ENCODE results near the gene LEPROT. TPM values are rescaled to one million over a fixed set of nuclear protein-coding genes. Genes with fewer than 3 reads are reported as not detected.

LEPROT gene
- total RNA-seq, 6 experiments from 2014 or later: 26.6 to 50.2 (median 37.5) TPM

DNA sequence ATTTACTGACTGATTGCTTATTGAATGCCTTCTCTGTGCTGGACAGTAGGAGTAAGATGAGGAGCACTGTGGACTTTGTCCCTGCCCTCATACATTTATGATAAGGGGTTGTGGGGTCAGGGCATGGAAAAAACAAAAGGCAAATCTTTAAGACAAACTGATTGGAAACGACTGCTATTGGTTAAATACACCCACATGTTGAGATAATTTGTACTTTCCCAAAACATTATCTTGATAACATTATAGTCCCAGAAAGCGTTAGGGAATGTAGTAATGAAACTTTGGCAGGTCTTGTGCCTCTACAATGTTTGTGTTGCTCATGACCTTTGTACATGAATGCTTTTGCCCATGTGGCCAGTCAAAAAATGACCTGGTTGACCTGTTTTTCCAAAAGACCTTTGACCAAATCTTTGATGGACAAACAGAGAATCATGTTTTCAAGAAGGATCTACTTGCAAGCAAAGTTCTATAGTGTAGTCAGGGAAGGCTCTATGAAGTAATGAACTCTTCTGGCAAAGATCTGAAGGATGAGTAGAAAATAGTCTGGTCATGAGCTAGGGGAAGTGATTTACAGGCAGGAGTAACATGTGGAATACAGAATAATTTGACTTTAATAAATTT is 50.9 kb downstream of the LEPROT start:
- WGBS (ENCODE audit: insufficient coverage, low coverage, low lambda C conversion rate, missing lambda C conversion rate): 15% methylated on average over 2 of the region's 2 CpGs
- TF ChIP-seq, protein P1, sequence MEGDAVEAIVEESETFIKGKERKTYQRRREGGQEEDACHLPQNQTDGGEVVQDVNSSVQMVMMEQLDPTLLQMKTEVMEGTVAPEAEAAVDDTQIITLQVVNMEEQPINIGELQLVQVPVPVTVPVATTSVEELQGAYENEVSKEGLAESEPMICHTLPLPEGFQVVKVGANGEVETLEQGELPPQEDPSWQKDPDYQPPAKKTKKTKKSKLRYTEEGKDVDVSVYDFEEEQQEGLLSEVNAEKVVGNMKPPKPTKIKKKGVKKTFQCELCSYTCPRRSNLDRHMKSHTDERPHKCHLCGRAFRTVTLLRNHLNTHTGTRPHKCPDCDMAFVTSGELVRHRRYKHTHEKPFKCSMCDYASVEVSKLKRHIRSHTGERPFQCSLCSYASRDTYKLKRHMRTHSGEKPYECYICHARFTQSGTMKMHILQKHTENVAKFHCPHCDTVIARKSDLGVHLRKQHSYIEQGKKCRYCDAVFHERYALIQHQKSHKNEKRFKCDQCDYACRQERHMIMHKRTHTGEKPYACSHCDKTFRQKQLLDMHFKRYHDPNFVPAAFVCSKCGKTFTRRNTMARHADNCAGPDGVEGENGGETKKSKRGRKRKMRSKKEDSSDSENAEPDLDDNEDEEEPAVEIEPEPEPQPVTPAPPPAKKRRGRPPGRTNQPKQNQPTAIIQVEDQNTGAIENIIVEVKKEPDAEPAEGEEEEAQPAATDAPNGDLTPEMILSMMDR (IDR thresholded peaks at IDR 0.05): no peak
- TF ChIP-seq POLR2A (IDR thresholded peaks at IDR 0.05): no peak
- Histone ChIP-seq H3K27ac (peak overlapping the region; percentile 72 to 93 (median 90)), H3K9me3 (no peaks in the 10 kb centered on the region), H3K36me3 (no peaks in the 10 kb centered on the region), H3K27me3 (no peaks in the 10 kb centered on the region), H3K4me3 (peak overlapping the region in 1 of 3 donors; percentile 5), H3K4me1 (peaks cover 0 to 57% (median 23%) of the 10 kb centered on the region in 4 donors)
- intact Hi-C loops (cut with DNase I): no loop called here
- DNase-seq (peak in 1 of 3 donors; percentile 65), ATAC-seq (peak; percentile 68 to 91 (median 76))

DNA sequence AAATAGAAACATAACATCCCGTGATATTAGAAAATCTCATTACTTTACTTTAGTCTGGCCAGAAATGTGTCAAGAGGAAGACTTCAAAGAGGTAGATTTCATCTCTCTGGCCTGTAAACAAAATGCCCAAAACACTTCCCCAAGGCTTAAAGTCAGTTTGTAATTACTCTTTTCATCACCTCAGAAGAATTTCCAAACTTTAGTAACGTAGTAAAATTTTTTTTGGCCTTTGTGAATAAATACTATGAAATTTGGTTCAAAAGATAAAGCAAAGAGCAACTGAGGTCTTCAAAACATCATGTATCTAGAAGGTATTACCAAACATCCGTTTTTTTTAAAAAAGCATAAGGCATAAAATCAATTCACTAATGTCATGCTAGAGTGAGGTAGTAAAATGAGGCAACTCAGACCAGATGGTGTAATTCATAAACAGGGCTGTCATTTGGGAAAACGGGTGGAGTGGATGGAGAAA is 51.4 kb downstream of the LEPROT start:
- Histone ChIP-seq H3K4me3 (peak overlapping the region in 1 of 3 donors; percentile 5), H3K27me3 (no peaks in the 10 kb centered on the region), H3K36me3 (no peaks in the 10 kb centered on the region), H3K27ac (peak overlapping the region; percentile 72 to 93 (median 90)), H3K9me3 (no peaks in the 10 kb centered on the region), H3K4me1 (peaks cover 0 to 63% (median 25%) of the 10 kb centered on the region in 4 donors)
- ATAC-seq: peak; percentile 6 to 33 (median 30)
- DNase-seq: no peak
- intact Hi-C loops (cut with DNase I): no loop called here
- WGBS (ENCODE audit: insufficient coverage, low coverage, low lambda C conversion rate, missing lambda C conversion rate): 24% methylated on average over 4 of the region's 4 CpGs
- TF ChIP-seq POLR2A (IDR thresholded peaks at IDR 0.05): no peak
- TF ChIP-seq, protein P1 (IDR thresholded peaks at IDR 0.05): no peak

DNA sequence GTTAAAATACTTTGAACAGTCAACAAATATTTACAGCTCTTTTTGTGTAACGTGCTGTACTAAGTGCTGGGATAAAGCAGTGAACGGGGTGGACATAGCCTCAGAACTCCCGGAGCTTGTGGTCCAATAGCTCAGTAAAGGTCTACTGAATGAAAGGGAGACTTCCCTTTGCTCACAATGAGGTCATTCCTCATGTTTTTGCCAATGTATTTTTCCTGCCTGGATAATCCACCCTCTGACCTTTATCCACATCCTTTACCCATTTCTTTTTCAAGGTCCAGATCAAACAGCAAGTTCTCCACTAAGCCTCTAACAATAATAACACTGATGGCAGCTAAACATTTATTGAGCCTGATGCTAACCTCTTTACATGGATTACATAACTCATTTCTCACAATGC is 55.9 kb downstream of the LEPROT start:
- Histone ChIP-seq H3K27ac (peak overlapping the region; percentile 35 to 87 (median 84)), H3K27me3 (no peaks in the 10 kb centered on the region), H3K36me3 (no peaks in the 10 kb centered on the region), H3K9me3 (no peaks in the 10 kb centered on the region), H3K4me3 (no peak overlapping the region), H3K4me1 (peaks cover 0 to 47% (median 17%) of the 10 kb centered on the region in 4 donors)
- DNase-seq (no peak), ATAC-seq (peak; percentile 67 to 86 (median 71))
- TF ChIP-seq, protein P1 (IDR thresholded peaks at IDR 0.05): no peak
- TF ChIP-seq POLR2A (IDR thresholded peaks at IDR 0.05): peak; percentile 66
- intact Hi-C loops (cut with DNase I): no loop called here
- WGBS (ENCODE audit: insufficient coverage, low coverage, low lambda C conversion rate, missing lambda C conversion rate): 34% methylated on average over 3 of the region's 3 CpGs

DNA sequence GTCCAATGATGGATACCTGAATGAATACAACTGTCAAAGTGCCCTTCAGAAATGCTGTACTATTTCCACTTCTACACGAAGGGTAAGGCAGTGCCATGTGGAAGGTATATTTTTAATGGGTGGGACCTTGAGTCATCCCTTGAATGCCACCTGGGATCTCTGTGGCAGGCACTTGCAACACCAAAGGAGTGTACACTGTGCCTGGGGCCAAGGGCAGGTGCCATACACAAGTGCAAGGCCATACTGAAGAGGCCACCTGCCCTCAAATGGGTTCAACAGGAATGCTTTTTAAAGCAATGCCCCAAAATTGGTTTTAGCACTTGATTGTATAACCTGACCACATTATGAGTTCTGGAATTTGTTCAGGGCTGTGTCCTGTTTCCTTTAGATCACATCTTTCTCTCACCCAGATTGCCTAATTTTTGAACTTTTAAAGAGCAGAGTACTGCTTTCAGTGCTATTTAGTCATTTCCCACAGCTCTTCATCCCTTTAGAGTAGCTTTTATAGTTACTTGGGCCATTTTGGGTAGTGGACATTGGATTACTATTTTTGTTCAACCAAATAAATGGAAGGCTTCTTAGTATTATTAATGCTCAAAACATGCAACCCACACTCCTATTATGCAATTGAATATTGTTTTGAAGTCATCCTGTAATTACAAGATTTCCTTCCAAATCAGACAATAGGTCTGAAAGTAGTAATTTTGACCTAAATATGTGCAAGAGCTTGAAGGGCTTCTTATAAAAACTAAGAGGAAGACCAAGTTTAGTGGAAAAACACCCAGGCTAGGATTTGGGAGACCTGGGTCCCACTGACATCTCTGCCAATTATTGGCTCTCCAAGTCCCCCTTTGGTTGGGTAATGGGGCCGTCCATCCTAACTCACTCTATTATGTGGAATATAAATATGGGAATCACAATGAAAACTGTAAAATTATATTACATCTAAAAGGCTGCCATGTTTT is 57.2 kb downstream of the LEPROT start:
- H3K4me3 ChIP-seq: no peak overlapping the region
- H3K9me3 ChIP-seq: no peaks in the 10 kb centered on the region
- no peak for DNase-seq
- ATAC-seq: peak in 3 of 4 donors; percentile 9 to 46 (median 32)
- no peaks in the 10 kb centered on the region for H3K27me3 ChIP-seq
- intact Hi-C loops (cut with DNase I): no loop called here
- peaks cover 0 to 39% (median 15%) of the 10 kb centered on the region in 4 donors for H3K4me1 ChIP-seq
- TF ChIP-seq, protein P1 (IDR thresholded peaks at IDR 0.05): no peak
- TF ChIP-seq POLR2A (IDR thresholded peaks at IDR 0.05): no peak
- WGBS (ENCODE audit: insufficient coverage, low coverage, low lambda C conversion rate, missing lambda C conversion rate): 89% methylated on average over 2 of the region's 2 CpGs
- no peaks in the 10 kb centered on the region for H3K36me3 ChIP-seq
- peak overlapping the region; percentile 16 to 87 (median 84) for H3K27ac ChIP-seq

Data from right lobe of liver (tissue), 6 donors.